Measurements from ENCODE around the gene PLXNA1. TPM values are rescaled to one million over a fixed set of nuclear protein-coding genes. Genes with fewer than 3 reads are reported as not detected.

The PLXNA1 gene
- total RNA-seq, 1 experiment from 2014 or later, result 30.3 TPM

DNA sequence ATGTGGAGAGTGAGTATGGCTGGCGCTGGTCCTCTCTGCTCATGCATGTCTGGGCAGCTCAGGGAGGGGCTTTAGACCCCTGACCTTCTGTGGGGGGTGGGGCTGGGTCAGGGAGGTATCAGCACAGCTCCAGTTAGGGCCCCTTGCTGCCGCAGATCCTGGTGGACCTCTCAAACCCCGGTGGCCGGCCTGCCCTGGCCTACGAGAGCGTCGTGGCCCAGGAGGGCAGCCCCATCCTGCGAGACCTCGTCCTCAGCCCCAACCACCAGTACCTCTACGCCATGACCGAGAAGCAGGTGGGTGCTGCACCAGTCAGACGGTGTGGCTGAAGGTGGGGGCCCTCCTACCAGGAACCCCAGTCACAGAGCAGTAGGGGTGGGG, 20.2 kb downstream of the PLXNA1 start (continued):
- TF ChIP-seq EGR1 (IDR thresholded peaks at IDR 0.05; ENCODE audit: low read depth) (no peak), CEBPB (IDR thresholded peaks at IDR 0.05; ENCODE audit: low read depth) (no peak), ZFX (IDR thresholded peaks at IDR 0.05) (no peak)
- TF ChIP-seq, protein P1, sequence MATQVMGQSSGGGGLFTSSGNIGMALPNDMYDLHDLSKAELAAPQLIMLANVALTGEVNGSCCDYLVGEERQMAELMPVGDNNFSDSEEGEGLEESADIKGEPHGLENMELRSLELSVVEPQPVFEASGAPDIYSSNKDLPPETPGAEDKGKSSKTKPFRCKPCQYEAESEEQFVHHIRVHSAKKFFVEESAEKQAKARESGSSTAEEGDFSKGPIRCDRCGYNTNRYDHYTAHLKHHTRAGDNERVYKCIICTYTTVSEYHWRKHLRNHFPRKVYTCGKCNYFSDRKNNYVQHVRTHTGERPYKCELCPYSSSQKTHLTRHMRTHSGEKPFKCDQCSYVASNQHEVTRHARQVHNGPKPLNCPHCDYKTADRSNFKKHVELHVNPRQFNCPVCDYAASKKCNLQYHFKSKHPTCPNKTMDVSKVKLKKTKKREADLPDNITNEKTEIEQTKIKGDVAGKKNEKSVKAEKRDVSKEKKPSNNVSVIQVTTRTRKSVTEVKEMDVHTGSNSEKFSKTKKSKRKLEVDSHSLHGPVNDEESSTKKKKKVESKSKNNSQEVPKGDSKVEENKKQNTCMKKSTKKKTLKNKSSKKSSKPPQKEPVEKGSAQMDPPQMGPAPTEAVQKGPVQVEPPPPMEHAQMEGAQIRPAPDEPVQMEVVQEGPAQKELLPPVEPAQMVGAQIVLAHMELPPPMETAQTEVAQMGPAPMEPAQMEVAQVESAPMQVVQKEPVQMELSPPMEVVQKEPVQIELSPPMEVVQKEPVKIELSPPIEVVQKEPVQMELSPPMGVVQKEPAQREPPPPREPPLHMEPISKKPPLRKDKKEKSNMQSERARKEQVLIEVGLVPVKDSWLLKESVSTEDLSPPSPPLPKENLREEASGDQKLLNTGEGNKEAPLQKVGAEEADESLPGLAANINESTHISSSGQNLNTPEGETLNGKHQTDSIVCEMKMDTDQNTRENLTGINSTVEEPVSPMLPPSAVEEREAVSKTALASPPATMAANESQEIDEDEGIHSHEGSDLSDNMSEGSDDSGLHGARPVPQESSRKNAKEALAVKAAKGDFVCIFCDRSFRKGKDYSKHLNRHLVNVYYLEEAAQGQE (IDR thresholded peaks at IDR 0.05; ENCODE audit: low read depth), result no peak

DNA sequence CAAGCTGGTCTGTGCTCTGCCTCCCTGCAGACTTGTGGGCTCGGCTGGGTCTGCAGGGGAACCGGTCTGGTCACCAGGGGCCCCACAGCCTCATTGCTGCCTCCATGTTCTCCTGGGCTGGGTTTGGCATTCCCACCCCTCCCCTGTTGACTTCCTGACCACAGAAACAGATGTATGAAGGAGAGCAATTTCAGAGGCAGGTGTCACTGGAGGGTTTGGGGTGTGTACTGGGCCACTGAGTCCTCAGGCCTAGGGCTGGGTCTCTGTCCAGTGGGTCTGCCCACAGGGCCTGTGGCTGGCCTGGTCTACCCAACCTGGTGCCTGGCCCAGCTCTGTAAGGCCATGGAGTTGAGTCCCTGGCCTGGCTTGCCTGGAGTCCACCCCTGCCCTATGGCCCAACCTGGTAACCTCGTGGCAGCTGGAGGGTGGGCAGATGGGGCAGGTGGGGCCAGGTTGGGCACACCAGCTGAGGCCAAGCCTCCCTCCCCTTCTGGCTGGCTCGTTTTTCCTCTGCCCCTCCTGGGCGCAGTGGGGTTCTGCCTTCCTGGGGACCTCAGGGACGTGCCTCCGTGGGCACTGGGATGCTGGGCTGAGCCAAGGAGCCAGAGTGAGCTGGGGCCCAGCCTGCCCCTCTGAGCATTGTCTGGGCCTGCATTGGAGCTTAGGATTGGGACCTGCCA, 20.8 kb downstream of the PLXNA1 start:
- Histone ChIP-seq H3K9me2 (ENCODE audit: insufficient read depth) (no peaks in the 10 kb centered on the region), H3K27ac (ENCODE audit: low read depth, low read length) (no peak overlapping the region), H3K36me3 (ENCODE audit: control insufficient read depth in 1 of 2, insufficient read depth in 2 of 2, low read length in 2 of 2) (no peaks in the 10 kb centered on the region), H3K9me3 (ENCODE audit: control insufficient read depth in 1 of 2, insufficient read depth in 1 of 2, low read depth in 1 of 2, low read length in 2 of 2) (no peaks in the 10 kb centered on the region), H3K4me1 (ENCODE audit: control insufficient read depth in 1 of 2, insufficient read depth in 2 of 2, low read length in 2 of 2) (no peaks in the 10 kb centered on the region), H3K4me3 (replicated peaks in 1 of 2; ENCODE audit: low read depth in 1 of 2, low read length in 2 of 2) (no peak overlapping the region), H3K79me2 (ENCODE audit: insufficient read depth, low read length) (peaks cover 10% of the 10 kb centered on the region; the same call in 1 of the 2 replicates), H3K4me2 (ENCODE audit: low read length) (no peak overlapping the region), H3K9ac (ENCODE audit: low read length) (no peak overlapping the region), H4K20me1 (ENCODE audit: insufficient read depth) (no peaks in the 10 kb centered on the region), H3K27me3 (ENCODE audit: insufficient read depth, low read length) (no peaks in the 10 kb centered on the region), H2AFZ (ENCODE audit: low read depth, low read length, poor library complexity, severe bottlenecking) (no peak overlapping the region)
- ChIA-PET CTCF (no interaction called here), RAD21 (ENCODE audit: low non-redundant PET in 1 of 2, low total read pairs in 2 of 2, uncharacterized antibody in 2 of 2, unreplicated experiment in 2 of 2) (no interaction called here), POLR2A (no interaction called here)
- no TSS peak for BruUV-seq (replicated peaks)
- intact Hi-C loops (cut with micrococcal nuclease), result no loop called here
- DNase-seq (ENCODE audit: low read depth, low spot score) (no peak), ATAC-seq (no peak)
- no peak for TF ChIP-seq SRF (IDR thresholded peaks at IDR 0.05; ENCODE audit: low read depth)
- TF ChIP-seq RAD21 (IDR thresholded peaks at IDR 0.05; ENCODE audit: low read depth), result no peak
- TF ChIP-seq, protein P2, sequence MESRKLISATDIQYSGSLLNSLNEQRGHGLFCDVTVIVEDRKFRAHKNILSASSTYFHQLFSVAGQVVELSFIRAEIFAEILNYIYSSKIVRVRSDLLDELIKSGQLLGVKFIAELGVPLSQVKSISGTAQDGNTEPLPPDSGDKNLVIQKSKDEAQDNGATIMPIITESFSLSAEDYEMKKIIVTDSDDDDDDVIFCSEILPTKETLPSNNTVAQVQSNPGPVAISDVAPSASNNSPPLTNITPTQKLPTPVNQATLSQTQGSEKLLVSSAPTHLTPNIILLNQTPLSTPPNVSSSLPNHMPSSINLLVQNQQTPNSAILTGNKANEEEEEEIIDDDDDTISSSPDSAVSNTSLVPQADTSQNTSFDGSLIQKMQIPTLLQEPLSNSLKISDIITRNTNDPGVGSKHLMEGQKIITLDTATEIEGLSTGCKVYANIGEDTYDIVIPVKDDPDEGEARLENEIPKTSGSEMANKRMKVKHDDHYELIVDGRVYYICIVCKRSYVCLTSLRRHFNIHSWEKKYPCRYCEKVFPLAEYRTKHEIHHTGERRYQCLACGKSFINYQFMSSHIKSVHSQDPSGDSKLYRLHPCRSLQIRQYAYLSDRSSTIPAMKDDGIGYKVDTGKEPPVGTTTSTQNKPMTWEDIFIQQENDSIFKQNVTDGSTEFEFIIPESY (IDR thresholded peaks at IDR 0.05; ENCODE audit: extremely low read depth, insufficient replicate concordance, low read length), result no peak
- TF ChIP-seq, protein P1 (IDR thresholded peaks at IDR 0.05; ENCODE audit: low read depth), result no peak
- TF ChIP-seq TCF7L2 (IDR thresholded peaks at IDR 0.05; ENCODE audit: borderline replicate concordance, extremely low read depth, insufficient read depth, insufficient read length), result no peak
- no peak for TF ChIP-seq POLR2A (IDR thresholded peaks at IDR 0.05; ENCODE audit: borderline replicate concordance, extremely low read depth, insufficient read depth, insufficient read length)
- no peak for TF ChIP-seq YY1 (IDR thresholded peaks at IDR 0.05; ENCODE audit: extremely low read depth, insufficient replicate concordance, low read depth, low read length)
- TF ChIP-seq FOSL1 (IDR thresholded peaks at IDR 0.05; ENCODE audit: low read depth), result no peak
